ENCODE results near the gene ATG16L2.

The ATG16L2 gene

GRCh38 chr11:72828081-72828567 is 13.9 kb downstream of the ATG16L2 start:
- no peak for TF ChIP-seq EZH2phosphoT487 (IDR thresholded peaks at IDR 0.05; ENCODE audit: borderline replicate concordance, low read length)
- no peak for TF ChIP-seq CTCF (IDR thresholded peaks at IDR 0.05; ENCODE audit: low read depth, low read length, poor library complexity, severe bottlenecking)
- Histone ChIP-seq H3K9me3 (ENCODE audit: control insufficient read depth, insufficient read depth, low read length) (no peaks in the 10 kb centered on the region), H3K79me2 (ENCODE audit: control insufficient read depth, low read length) (peaks cover 3% of the 10 kb centered on the region; the same call in 1 of the 2 replicates), H3K4me3 (ENCODE audit: low read length) (no peak overlapping the region), H4K20me1 (ENCODE audit: control insufficient read depth, insufficient read depth, low read depth, low read length) (no peaks in the 10 kb centered on the region), H3K27ac (ENCODE audit: low read depth, low read length) (no peak overlapping the region), H3K4me1 (ENCODE audit: control insufficient read depth, low read length) (peaks cover 16% of the 10 kb centered on the region), H3F3A (ENCODE audit: control insufficient read depth, insufficient read depth) (peaks cover 18% of the 10 kb centered on the region), H3K27me3 (ENCODE audit: control insufficient read depth, low read length) (no peaks in the 10 kb centered on the region), H3K4me2 (ENCODE audit: low read length) (no peak overlapping the region), H3K9me2 (replicated peaks; ENCODE audit: control insufficient read depth, low read length) (no peaks in the 10 kb centered on the region), H3K36me3 (ENCODE audit: control insufficient read depth, low read length) (peaks cover 94% of the 10 kb centered on the region)

DNA sequence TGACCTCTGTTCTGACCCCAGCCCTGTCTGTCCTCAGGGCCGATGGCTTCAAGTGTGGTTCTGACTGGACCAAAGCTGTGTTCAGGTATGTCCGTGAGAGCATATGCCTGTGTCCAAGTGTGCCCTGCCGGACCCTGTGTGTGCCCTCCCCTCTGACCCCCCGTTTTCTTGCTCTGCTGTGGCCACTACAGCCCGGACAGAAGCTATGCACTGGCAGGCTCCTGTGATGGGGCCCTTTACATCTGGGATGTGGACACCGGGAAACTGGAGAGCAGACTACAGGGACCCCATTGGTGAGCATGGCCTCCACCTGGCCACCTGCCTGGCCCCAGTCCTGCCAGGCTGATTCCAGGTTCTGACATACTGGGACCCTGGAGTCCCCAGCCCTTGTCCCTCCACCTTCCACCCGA is 14.5 kb downstream of the ATG16L2 start:
- no peak overlapping the region for H3K27ac ChIP-seq (ENCODE audit: low read depth, low read length)

DNA sequence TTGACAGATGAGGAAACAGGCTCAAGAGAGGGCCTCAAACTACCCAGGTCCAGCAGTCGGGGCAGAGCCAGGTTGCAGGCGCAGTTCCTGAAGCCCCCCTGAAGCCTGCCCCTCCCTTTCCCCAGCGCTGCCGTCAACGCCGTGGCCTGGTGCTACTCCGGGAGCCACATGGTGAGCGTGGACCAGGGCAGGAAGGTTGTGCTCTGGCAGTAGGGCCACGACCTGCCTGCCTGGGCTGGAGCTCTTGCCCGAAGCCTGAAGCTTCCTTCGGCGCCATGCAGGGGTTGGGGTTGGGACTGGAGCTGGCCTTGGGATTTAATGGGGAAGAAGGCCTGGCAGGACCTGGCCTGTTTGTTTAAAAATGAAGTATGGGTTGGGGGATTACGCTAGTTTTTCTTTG is 15.0 kb downstream of the ATG16L2 start:
- Histone ChIP-seq H3K36me3 (ENCODE audit: control insufficient read depth, low read length) (peaks cover 91% of the 10 kb centered on the region), H3F3A (ENCODE audit: control insufficient read depth, insufficient read depth) (peaks cover 14% of the 10 kb centered on the region), H3K27ac (ENCODE audit: low read depth, low read length) (no peak overlapping the region), H3K4me2 (ENCODE audit: low read length) (no peak overlapping the region), H3K4me3 (ENCODE audit: low read length) (no peak overlapping the region), H4K20me1 (ENCODE audit: control insufficient read depth, insufficient read depth, low read depth, low read length) (no peaks in the 10 kb centered on the region), H3K9me3 (ENCODE audit: control insufficient read depth, insufficient read depth, low read length) (no peaks in the 10 kb centered on the region), H3K9me2 (replicated peaks; ENCODE audit: control insufficient read depth, low read length) (no peaks in the 10 kb centered on the region), H3K27me3 (ENCODE audit: control insufficient read depth, low read length) (no peaks in the 10 kb centered on the region), H3K4me1 (ENCODE audit: control insufficient read depth, low read length) (peaks cover 7% of the 10 kb centered on the region), H3K79me2 (ENCODE audit: control insufficient read depth, low read length) (no peaks in the 10 kb centered on the region)
- TF ChIP-seq CTCF (IDR thresholded peaks at IDR 0.05; ENCODE audit: low read depth, low read length, poor library complexity, severe bottlenecking) (no peak), EZH2phosphoT487 (IDR thresholded peaks at IDR 0.05; ENCODE audit: borderline replicate concordance, low read length) (no peak)

More for the DNA sequence above, 14.5 kb downstream of the ATG16L2 start:
- no peaks in the 10 kb centered on the region for H3K9me2 ChIP-seq (replicated peaks; ENCODE audit: control insufficient read depth, low read length)
- no peak overlapping the region for H3K4me2 ChIP-seq (ENCODE audit: low read length)
- H3K4me1 ChIP-seq (ENCODE audit: control insufficient read depth, low read length): peaks cover 11% of the 10 kb centered on the region
- H3K36me3 ChIP-seq (ENCODE audit: control insufficient read depth, low read length): peaks cover 91% of the 10 kb centered on the region
- no peak overlapping the region for H3K4me3 ChIP-seq (ENCODE audit: low read length)
- TF ChIP-seq CTCF (IDR thresholded peaks at IDR 0.05; ENCODE audit: low read depth, low read length, poor library complexity, severe bottlenecking) (no peak), EZH2phosphoT487 (IDR thresholded peaks at IDR 0.05; ENCODE audit: borderline replicate concordance, low read length) (no peak)
- no peaks in the 10 kb centered on the region for H4K20me1 ChIP-seq (ENCODE audit: control insufficient read depth, insufficient read depth, low read depth, low read length)
- no peaks in the 10 kb centered on the region for H3K27me3 ChIP-seq (ENCODE audit: control insufficient read depth, low read length)
- H3K9me3 ChIP-seq (ENCODE audit: control insufficient read depth, insufficient read depth, low read length): no peaks in the 10 kb centered on the region
- peaks cover 15% of the 10 kb centered on the region for H3F3A ChIP-seq (ENCODE audit: control insufficient read depth, insufficient read depth)
- H3K79me2 ChIP-seq (ENCODE audit: control insufficient read depth, low read length): no peaks in the 10 kb centered on the region

Measured in DOHH2 (cell line).